Stimulated activated CD4-positive, alpha-beta T cell treated with anti-CD3 and anti-CD28 coated beads, Interleukin-4, amount 100 ng/mL, for 4 hours (primary cell): ENCODE measurements around the gene TCF19.

Experiments used
- DNase-seq, 2 experiments: peaks; one replicate each; pipeline ENCODE4 v3.0.0-alpha.2; 2020

TCF19 gene

GRCh38 chr6:31210741-31211532 is 52.5 kb downstream of the TCF19 start:
- no peak for DNase-seq
